NT2/D1 (cell line): Measurements from ENCODE around the gene AASDH.

Experiments
- YY1 ChIP-seq: IDR thresholded peaks from 2 replicates; pipeline ENCODE4 v1.6.1; 2011; ENCODE audit not compliant: insufficient read length, insufficient read depth
- ZNF274 ChIP-seq: IDR thresholded peaks from 2 replicates; pipeline ENCODE4 v1.6.1; 2011; ENCODE audit warnings: mild to moderate bottlenecking, low read depth, low read length

GRCh38 chr4:56307423-56307822 is 79.9 kb downstream of the AASDH start:
- TF ChIP-seq ZNF274 (no peak), YY1 (no peak)
